Kidney (tissue), 14 donors: ENCODE data around the gene RP9. TPM values are rescaled to one million over a fixed set of nuclear protein-coding genes. Genes with fewer than 3 reads are reported as not detected.

ENCODE experiments used
- DNase-seq, 5 donors: peaks; one replicate each; pipeline ENCODE4 v3.0.0-alpha.2; 2013 to 2020
- FAIRE-seq: peaks from 2 replicates; lab custom pipeline; 2012; peaks lifted over from hg19 to GRCh38; lab: Jason Lieb, UNC
- H3K27ac ChIP-seq, 2 donors: one replicate each; pipeline ENCODE4 v1.7.0; 2013; ENCODE audit warnings: low read depth in 2 of 2, low read length in 2 of 2, inconsistent platforms in 1 of 2
- H3K27me3 ChIP-seq: one replicate; pipeline ENCODE4 v1.7.1; 2013; ENCODE audit warnings: low read length, inconsistent platforms; ENCODE audit not compliant: control insufficient read depth, insufficient read depth
- H3K36me3 ChIP-seq, 3 donors: one replicate each; pipeline versions ENCODE4 v1.7.0 to v1.7.1; 2013; ENCODE audit warnings: low read length in 3 of 3, control low read depth in 1 of 3, inconsistent platforms in 1 of 3; ENCODE audit not compliant: insufficient read depth in 3 of 3, control insufficient read depth in 2 of 3
- H3K4me1 ChIP-seq, 3 donors: one replicate each; pipeline versions ENCODE4 v1.7.0 to v1.7.1; 2013; ENCODE audit warnings: low read length in 3 of 3, inconsistent platforms in 1 of 3, low read depth in 1 of 3; ENCODE audit not compliant: control insufficient read depth in 2 of 3, insufficient read depth in 2 of 3
- H3K4me3 ChIP-seq, 3 donors: one replicate each; pipeline versions ENCODE4 v1.7.0 to v1.8.1; 2013; ENCODE audit warnings: low read length in 3 of 3, control low read depth in 1 of 3, inconsistent platforms in 1 of 3
- H3K9ac ChIP-seq, 3 donors: one replicate each; pipeline versions ENCODE4 v1.7.0 to v1.7.1; 2013; ENCODE audit warnings: low read length in 3 of 3, control low read depth in 1 of 3, inconsistent platforms in 1 of 3
- H3K9me3 ChIP-seq, 3 donors: one replicate each; pipeline versions ENCODE4 v1.7.0 to v1.7.1; 2013; ENCODE audit warnings: low read length in 3 of 3, control low read depth in 1 of 3, inconsistent platforms in 1 of 3; ENCODE audit not compliant: control insufficient read depth in 2 of 3, insufficient read depth in 1 of 3
- CTCF ChIP-seq: IDR thresholded peaks from 3 replicates; pipeline ENCODE4 v1.5.1; 2012; ENCODE audit warnings: mild to moderate bottlenecking, moderate library complexity, borderline replicate concordance; ENCODE audit not compliant: insufficient read depth; ENCODE audit errors: extremely low read depth
- intact Hi-C: fragments of 100-400 bp; cut with DNase I; formaldehyde crosslinking; loops from one replicate; pipeline ENCODE4 v1.11.1; 2022
- polyA plus RNA-seq: library from polyadenylated mRNA; stranded (reverse); fragments of 350-450 nt; fragmentation: Illumina TruSeq; extraction: RNeasy Lipid Tissue Mini Kit (QIAGEN cat#74804); gene quantifications from one replicate; pipeline ENCODE4 v1.2.3, GENCODE V29; 2014; ENCODE audit warnings: low read depth, low replicate concordance; ENCODE audit not compliant: insufficient read depth
- total RNA-seq: library from RNA; stranded (reverse); fragmentation: NEBNext Ultra II Directional; extraction: Animal tissue kit (Norgen Biotek cat#: 25700); gene quantifications from one replicate; pipeline ENCODE4 v1.2.1, GENCODE V29; 2021
- donor health status: control.
- donor health status: control.
- donor health status: control.
- donor health status: control.
- donor health status: control.
- donor health status: DM: yes; HTN: yes; CAD: no.
- donor health status: Normal renal cell carcinoma (clear cell type).

The RP9 gene
- total and polyA plus RNA-seq, 2 donors from 2014 or later = 11.3 to 26.1 TPM

GRCh38 chr7:33054261-33054964 is 54.8 kb downstream of the RP9 start:
- H3K4me3 ChIP-seq = no peak overlapping the region
- no peak overlapping the region for H3K9ac ChIP-seq
- TF ChIP-seq CTCF = no peak
- H3K27me3 ChIP-seq = no peaks in the 10 kb centered on the region
- intact Hi-C loops = no loop called here
- FAIRE-seq (no peak), DNase-seq (no peak)
- H3K27ac ChIP-seq = peak overlapping the region; percentile 4 to 23
- no peaks in the 10 kb centered on the region for H3K9me3 ChIP-seq
- H3K4me1 ChIP-seq = peaks cover 0 to 9% (median 3%) of the 10 kb centered on the region in 3 donors
- H3K36me3 ChIP-seq = no peaks in the 10 kb centered on the region

- no peak overlapping the region for H3K4me3 ChIP-seq
- intact Hi-C loops = no loop called here
- no peaks in the 10 kb centered on the region for H3K27me3 ChIP-seq
- peaks cover 0 to 9% (median 3%) of the 10 kb centered on the region in 3 donors for H3K4me1 ChIP-seq
- no peak overlapping the region for H3K9ac ChIP-seq
- H3K27ac ChIP-seq = no peak overlapping the region
- FAIRE-seq (no peak), DNase-seq (no peak)
- no peak for TF ChIP-seq CTCF
- H3K9me3 ChIP-seq = no peaks in the 10 kb centered on the region
- H3K36me3 ChIP-seq = no peaks in the 10 kb centered on the region
Observed at GRCh38 chr7:33053721-33054120, 55.5 kb downstream of the RP9 start.

- FAIRE-seq (peak; percentile 51), DNase-seq (peak in 3 of 5 donors; percentile 20 to 80 (median 72))
- H3K4me3 ChIP-seq = peak overlapping the region in 2 of 3 donors; percentile 23 to 40
- no peaks in the 10 kb centered on the region for H3K27me3 ChIP-seq
- intact Hi-C loops = no loop called here
- H3K9ac ChIP-seq = no peak overlapping the region
- TF ChIP-seq CTCF = peak; percentile 54
- peaks cover 0 to 9% (median 3%) of the 10 kb centered on the region in 3 donors for H3K4me1 ChIP-seq
- no peak overlapping the region for H3K27ac ChIP-seq
- no peaks in the 10 kb centered on the region for H3K9me3 ChIP-seq
- no peaks in the 10 kb centered on the region for H3K36me3 ChIP-seq
Observed at GRCh38 chr7:33050535-33051318, 58.5 kb downstream of the RP9 start.
